PC-9 (cell line): ENCODE measurements around the gene CYP4F8. TPM values are rescaled to one million over a fixed set of nuclear protein-coding genes. Genes with fewer than 3 reads are reported as not detected.

Experiments used
- BruUV-seq: library from RNA; stranded (reverse); fragments of 400-500 nt; replicated peaks from 2 replicates; lab custom pipeline; 2021; lab: Mats Ljungman, UMichigan
- CTCF ChIA-PET: fragments of 300-600 bp; sonication (Branson Sonifier 250); formaldehyde crosslinking; loops from one replicate; lab custom pipeline; 2022; ENCODE audit warnings: antibody characterized with exemption; lab: Charles Lee
- POLR2A ChIA-PET: fragments of 300-600 bp; sonication (Branson Sonifier 250); formaldehyde crosslinking; loops from one replicate; lab custom pipeline; 2022; ENCODE audit warnings: antibody characterized with exemption; ENCODE audit not compliant: unreplicated experiment; lab: Charles Lee
- DNase-seq, 2 experiments: peaks; one replicate each; pipeline versions ENCODE4 v3.0.0 to v3.0.0-alpha.2; 2015 to 2022; ENCODE audit warnings: mixed read lengths in 1 of 2
- H2AFZ ChIP-seq: fragments of 200-600 bp; sonication (generic); 2 replicates; pipeline ENCODE4 v1.8.1; 2017; ENCODE audit warnings: antibody characterized with exemption
- H3F3A ChIP-seq: fragments of 200-600 bp; sonication (generic); 2 replicates; pipeline ENCODE4 v1.8.1; 2017; ENCODE audit warnings: antibody characterized with exemption, mild to moderate bottlenecking, low read depth; ENCODE audit not compliant: insufficient read depth
- H3K27ac ChIP-seq: fragments of 200-600 bp; sonication (generic); 2 replicates; pipeline ENCODE4 v1.6.1; 2016; ENCODE audit warnings: mixed run types
- H3K27me3 ChIP-seq: fragments of 200-600 bp; sonication (generic); 2 replicates; pipeline ENCODE4 v1.6.1; 2016; ENCODE audit warnings: low read depth, mixed run types; ENCODE audit not compliant: insufficient read depth
- H3K36me3 ChIP-seq: fragments of 200-600 bp; sonication (generic); 2 replicates; pipeline ENCODE4 v1.6.1; 2016; ENCODE audit warnings: low read depth, mixed run types
- H3K4me1 ChIP-seq: fragments of 200-600 bp; sonication (generic); replicated peaks from 2 replicates; pipeline ENCODE4 v1.6.1; 2016; ENCODE audit warnings: mixed run types; ENCODE audit not compliant: insufficient read depth
- H3K4me2 ChIP-seq: fragments of 200-600 bp; sonication (generic); 2 replicates; pipeline ENCODE4 v1.6.1; 2017; ENCODE audit warnings: mixed run types
- H3K4me3 ChIP-seq: fragments of 200-600 bp; sonication (generic); 2 replicates; pipeline ENCODE4 v1.6.1; 2016; ENCODE audit warnings: mixed run types
- H3K79me2 ChIP-seq: fragments of 200-600 bp; sonication (generic); 2 replicates; pipeline ENCODE4 v1.6.1; 2017; ENCODE audit warnings: low read depth, mixed run types
- H3K9me2 ChIP-seq: fragments of 200-600 bp; sonication (generic); 2 replicates; pipeline ENCODE4 v1.8.1; 2017; ENCODE audit warnings: mild to moderate bottlenecking; ENCODE audit not compliant: insufficient read depth
- H3K9me3 ChIP-seq: fragments of 200-600 bp; sonication (generic); 2 replicates; pipeline ENCODE4 v1.8.1; 2016; ENCODE audit warnings: low read depth; ENCODE audit not compliant: insufficient read depth
- H4K20me1 ChIP-seq: fragments of 200-600 bp; sonication (generic); 2 replicates; pipeline ENCODE4 v1.8.1; 2017; ENCODE audit not compliant: insufficient read depth
- EZH2 ChIP-seq: fragments of 200-600 bp; sonication (generic); IDR thresholded peaks from 2 replicates; pipeline ENCODE4 v1.8.0; 2017; ENCODE audit warnings: antibody characterized with exemption, low read depth
- intact Hi-C: fragments of 100-400 bp; cut with micrococcal nuclease; formaldehyde crosslinking; loops from one replicate; pipeline ENCODE4 v1.10.0; 2022; ENCODE audit not compliant: unreplicated experiment
- total RNA-seq: library from RNA; stranded (reverse); gene quantifications from 2 replicates; pipeline ENCODE4 v1.2.3, GENCODE V29; 2021
- TF ChIP-seq, protein P1 (sequence below): fragments of 200-600 bp; sonication (generic); conservative IDR thresholded peaks from 2 replicates; pipeline ENCODE4 v1.6.1; 2017; ENCODE audit warnings: mixed run types, antibody characterized with exemption, mild to moderate bottlenecking, moderate library complexity

Gene CYP4F8
- total RNA-seq, 1 experiment from 2014 or later = not detected

DNA sequence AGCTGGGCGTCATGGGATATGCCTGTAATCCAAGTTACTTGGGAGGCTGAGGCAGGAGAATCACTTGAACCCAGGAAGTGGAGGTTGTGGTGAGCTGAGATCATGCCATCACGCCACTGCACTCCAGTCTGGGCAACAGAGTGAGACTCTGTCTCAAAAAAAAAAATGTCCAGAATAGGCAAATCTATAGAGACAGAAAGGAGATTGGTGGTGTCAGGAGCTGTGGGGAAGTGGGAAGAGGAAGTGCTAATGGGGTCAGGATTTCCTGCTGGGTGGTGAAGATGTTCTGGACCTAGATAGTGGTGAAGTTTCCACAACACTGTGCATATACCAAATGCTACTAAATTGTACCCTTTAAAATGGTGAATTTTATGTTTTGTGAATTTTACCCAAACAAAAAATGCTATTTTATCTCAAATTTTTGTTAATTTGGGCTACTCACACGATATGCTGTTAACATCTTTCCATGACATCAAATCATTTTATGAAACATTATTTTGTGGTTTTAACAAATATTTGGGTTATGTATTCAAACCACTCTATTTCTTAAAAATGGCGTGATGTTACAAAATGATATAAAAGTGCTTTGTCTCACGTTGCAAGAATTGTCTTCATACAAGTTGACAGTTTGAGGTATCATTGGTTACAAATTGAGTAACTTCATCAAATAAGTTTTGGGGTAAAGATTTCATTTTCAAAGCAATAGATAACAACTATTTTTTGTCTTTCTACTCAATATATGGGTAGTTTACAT is 18.2 kb downstream of the CYP4F8 start:
- no peak overlapping the region for H3K4me3 ChIP-seq
- no peaks in the 10 kb centered on the region for H3K9me2 ChIP-seq
- ChIA-PET POLR2A (no interaction called here), CTCF (no interaction called here)
- TF ChIP-seq, protein P1, sequence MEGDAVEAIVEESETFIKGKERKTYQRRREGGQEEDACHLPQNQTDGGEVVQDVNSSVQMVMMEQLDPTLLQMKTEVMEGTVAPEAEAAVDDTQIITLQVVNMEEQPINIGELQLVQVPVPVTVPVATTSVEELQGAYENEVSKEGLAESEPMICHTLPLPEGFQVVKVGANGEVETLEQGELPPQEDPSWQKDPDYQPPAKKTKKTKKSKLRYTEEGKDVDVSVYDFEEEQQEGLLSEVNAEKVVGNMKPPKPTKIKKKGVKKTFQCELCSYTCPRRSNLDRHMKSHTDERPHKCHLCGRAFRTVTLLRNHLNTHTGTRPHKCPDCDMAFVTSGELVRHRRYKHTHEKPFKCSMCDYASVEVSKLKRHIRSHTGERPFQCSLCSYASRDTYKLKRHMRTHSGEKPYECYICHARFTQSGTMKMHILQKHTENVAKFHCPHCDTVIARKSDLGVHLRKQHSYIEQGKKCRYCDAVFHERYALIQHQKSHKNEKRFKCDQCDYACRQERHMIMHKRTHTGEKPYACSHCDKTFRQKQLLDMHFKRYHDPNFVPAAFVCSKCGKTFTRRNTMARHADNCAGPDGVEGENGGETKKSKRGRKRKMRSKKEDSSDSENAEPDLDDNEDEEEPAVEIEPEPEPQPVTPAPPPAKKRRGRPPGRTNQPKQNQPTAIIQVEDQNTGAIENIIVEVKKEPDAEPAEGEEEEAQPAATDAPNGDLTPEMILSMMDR = no peak
- no peak for TF ChIP-seq EZH2
- no peak overlapping the region for H3K4me2 ChIP-seq
- H3K36me3 ChIP-seq = no peaks in the 10 kb centered on the region
- no peak for DNase-seq
- H3K79me2 ChIP-seq = no peaks in the 10 kb centered on the region
- peaks cover 24% of the 10 kb centered on the region for H3K4me1 ChIP-seq
- no peaks in the 10 kb centered on the region for H3F3A ChIP-seq
- H2AFZ ChIP-seq = no peak overlapping the region
- H3K9me3 ChIP-seq = no peaks in the 10 kb centered on the region
- intact Hi-C loops = no loop called here
- H3K27ac ChIP-seq = no peak overlapping the region
- H4K20me1 ChIP-seq = no peaks in the 10 kb centered on the region
- BruUV-seq = no TSS peak
- no peaks in the 10 kb centered on the region for H3K27me3 ChIP-seq

DNA sequence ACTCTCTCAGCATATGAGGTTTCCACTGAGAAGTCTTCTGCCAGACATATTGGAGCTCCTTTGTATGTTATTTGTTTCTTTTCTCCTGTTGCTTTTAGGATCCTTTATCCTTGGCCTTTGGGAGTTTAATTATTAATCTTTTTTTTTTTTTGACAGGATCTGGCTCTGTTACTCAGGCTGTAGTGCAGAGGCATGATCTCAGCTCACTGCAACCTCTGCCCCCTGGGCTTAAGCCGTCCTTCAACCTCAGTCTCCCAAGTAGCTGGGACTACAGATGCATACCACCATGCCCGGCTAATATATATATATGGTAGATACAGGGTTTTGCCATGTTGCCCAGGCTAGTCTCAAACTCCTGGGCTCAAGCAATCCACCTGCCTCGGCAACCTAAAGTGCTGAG is 19.1 kb downstream of the CYP4F8 start:
- Histone ChIP-seq H3K4me2 (no peak overlapping the region), H3K9me2 (no peaks in the 10 kb centered on the region), H2AFZ (no peak overlapping the region), H3K9me3 (no peaks in the 10 kb centered on the region), H3K79me2 (no peaks in the 10 kb centered on the region), H3K27ac (no peak overlapping the region), H3K4me3 (no peak overlapping the region), H3F3A (no peaks in the 10 kb centered on the region; the same call in 1 of the 2 replicates), H4K20me1 (no peaks in the 10 kb centered on the region), H3K4me1 (peaks cover 22% of the 10 kb centered on the region), H3K36me3 (no peaks in the 10 kb centered on the region), H3K27me3 (no peaks in the 10 kb centered on the region)
- ChIA-PET CTCF (no interaction called here), POLR2A (no interaction called here)
- intact Hi-C loops = no loop called here
- DNase-seq = no peak
- TF ChIP-seq EZH2 = no peak
- TF ChIP-seq, protein P1 = no peak
- BruUV-seq = no TSS peak

DNA sequence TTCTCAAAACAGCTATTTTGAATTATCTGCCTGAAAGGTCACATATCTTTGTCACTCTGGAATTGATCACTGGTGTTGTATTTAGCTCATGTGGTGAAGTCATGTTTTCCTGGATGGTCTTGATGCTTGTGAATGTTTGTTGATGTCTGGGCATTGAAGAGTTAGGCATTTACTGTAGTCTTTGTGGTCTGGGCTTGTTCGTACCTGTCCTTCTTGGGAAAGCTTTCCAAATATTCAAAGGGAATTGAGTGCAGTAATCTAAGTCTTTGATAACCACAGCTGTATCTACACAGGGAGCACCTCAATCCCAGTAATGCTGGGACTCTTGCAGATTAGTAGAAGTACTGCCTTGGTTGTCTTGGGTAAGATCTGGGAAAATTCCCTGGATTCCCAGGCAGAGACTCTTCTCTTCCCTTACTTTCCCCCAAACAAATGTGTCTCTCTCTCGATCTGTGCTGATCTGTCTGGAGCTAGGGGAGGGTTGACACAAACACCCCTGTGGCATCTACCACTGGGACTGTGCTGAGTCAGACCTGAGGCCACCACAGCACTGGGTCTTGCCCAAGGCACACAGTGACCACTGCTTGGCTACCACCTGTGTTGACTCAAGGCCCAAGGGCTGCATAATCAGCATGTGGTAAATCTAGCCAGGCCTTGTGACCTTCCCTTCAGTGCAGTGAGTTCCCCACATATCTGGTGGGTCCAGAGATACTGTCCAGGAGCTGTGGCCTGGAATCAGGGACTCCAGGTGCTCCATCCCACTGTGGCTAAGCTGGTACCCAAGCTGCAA is 20.2 kb downstream of the CYP4F8 start:
- peaks cover 8% of the 10 kb centered on the region for H3F3A ChIP-seq
- H3K9me3 ChIP-seq = no peaks in the 10 kb centered on the region
- ChIA-PET CTCF (interaction anchor here (0.5 kb wide), 1 partner anchor 538 kb away, joined by 3 read pairs; no protein-coding TSS in a partner anchor), POLR2A (interaction anchor here (0.6 kb wide), 1 partner anchor 175 kb away, joined by 3 read pairs; no protein-coding TSS in a partner anchor)
- intact Hi-C loops = no loop called here
- no peaks in the 10 kb centered on the region for H4K20me1 ChIP-seq
- H3K36me3 ChIP-seq = no peaks in the 10 kb centered on the region
- peak overlapping the region; percentile 37 for H3K4me2 ChIP-seq
- no peaks in the 10 kb centered on the region for H3K27me3 ChIP-seq
- H3K27ac ChIP-seq = peak overlapping the region; percentile 47
- DNase-seq = peak; percentile 37 to 92
- BruUV-seq = no TSS peak
- peaks cover 31% of the 10 kb centered on the region for H3K4me1 ChIP-seq
- no peaks in the 10 kb centered on the region for H3K79me2 ChIP-seq
- no peak for TF ChIP-seq EZH2
- TF ChIP-seq, protein P1 = no peak
- H3K4me3 ChIP-seq = no peak overlapping the region
- H3K9me2 ChIP-seq = no peaks in the 10 kb centered on the region
- no peak overlapping the region for H2AFZ ChIP-seq
